AG04449 (cell line): ENCODE data around the gene RNF4.

Experiments used
- CTCF ChIA-PET: fragments of 350-600 bp; formaldehyde crosslinking; extraction: SDS; loops from one replicate; lab custom pipeline; 2021; ENCODE audit warnings: antibody characterized with exemption; lab: Yijun Ruan, JAX
- POLR2A ChIA-PET: fragments of 400-600, 350-600 bp; formaldehyde crosslinking; extraction: SDS; loops from one replicate; lab custom pipeline; 2020; ENCODE audit warnings: antibody characterized with exemption, inconsistent platforms; lab: Yijun Ruan, JAX
- DNase-seq: peaks from one replicate; pipeline ENCODE4 v3.0.0-alpha.2; 2010; ENCODE audit warnings: low read depth, low spot score
- H3K4me3 ChIP-seq: 2 replicates; pipeline ENCODE4 v1.5.1; 2011; ENCODE audit warnings: low read depth, mild to moderate bottlenecking, control low read depth, low read length
- TF ChIP-seq, protein P1 (sequence below): IDR thresholded peaks from one replicate; pipeline ENCODE4 v1.5.1; 2011; ENCODE audit warnings: mild to moderate bottlenecking, moderate library complexity, low read length, control low read depth, inconsistent platforms; ENCODE audit not compliant: insufficient read depth; ENCODE audit errors: missing control alignments

The RNF4 gene

GRCh38 chr4:2448589-2448988, 20.3 kb upstream of the RNF4 start:
- DNase-seq = no peak
- ChIA-PET POLR2A (no interaction called here), CTCF (interaction anchor here (0.7 to 1.3 kb wide), 2 partner anchors 12 to 15 kb away, joined by 3 read pairs; no protein-coding TSS in a partner anchor)
- no peak overlapping the region for H3K4me3 ChIP-seq
- TF ChIP-seq, protein P1, sequence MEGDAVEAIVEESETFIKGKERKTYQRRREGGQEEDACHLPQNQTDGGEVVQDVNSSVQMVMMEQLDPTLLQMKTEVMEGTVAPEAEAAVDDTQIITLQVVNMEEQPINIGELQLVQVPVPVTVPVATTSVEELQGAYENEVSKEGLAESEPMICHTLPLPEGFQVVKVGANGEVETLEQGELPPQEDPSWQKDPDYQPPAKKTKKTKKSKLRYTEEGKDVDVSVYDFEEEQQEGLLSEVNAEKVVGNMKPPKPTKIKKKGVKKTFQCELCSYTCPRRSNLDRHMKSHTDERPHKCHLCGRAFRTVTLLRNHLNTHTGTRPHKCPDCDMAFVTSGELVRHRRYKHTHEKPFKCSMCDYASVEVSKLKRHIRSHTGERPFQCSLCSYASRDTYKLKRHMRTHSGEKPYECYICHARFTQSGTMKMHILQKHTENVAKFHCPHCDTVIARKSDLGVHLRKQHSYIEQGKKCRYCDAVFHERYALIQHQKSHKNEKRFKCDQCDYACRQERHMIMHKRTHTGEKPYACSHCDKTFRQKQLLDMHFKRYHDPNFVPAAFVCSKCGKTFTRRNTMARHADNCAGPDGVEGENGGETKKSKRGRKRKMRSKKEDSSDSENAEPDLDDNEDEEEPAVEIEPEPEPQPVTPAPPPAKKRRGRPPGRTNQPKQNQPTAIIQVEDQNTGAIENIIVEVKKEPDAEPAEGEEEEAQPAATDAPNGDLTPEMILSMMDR = no peak

- CTCF ChIA-PET = interaction anchor here (0.7 to 1.3 kb wide), 2 partner anchors 13 to 16 kb away, joined by 3 read pairs; no protein-coding TSS in a partner anchor
- H3K4me3 ChIP-seq = no peak overlapping the region
- TF ChIP-seq, protein P1 = no peak
- DNase-seq = no peak
- POLR2A ChIA-PET = no interaction called here
Observed at GRCh38 chr4:2449051-2449450, 19.9 kb upstream of the RNF4 start.

DNA sequence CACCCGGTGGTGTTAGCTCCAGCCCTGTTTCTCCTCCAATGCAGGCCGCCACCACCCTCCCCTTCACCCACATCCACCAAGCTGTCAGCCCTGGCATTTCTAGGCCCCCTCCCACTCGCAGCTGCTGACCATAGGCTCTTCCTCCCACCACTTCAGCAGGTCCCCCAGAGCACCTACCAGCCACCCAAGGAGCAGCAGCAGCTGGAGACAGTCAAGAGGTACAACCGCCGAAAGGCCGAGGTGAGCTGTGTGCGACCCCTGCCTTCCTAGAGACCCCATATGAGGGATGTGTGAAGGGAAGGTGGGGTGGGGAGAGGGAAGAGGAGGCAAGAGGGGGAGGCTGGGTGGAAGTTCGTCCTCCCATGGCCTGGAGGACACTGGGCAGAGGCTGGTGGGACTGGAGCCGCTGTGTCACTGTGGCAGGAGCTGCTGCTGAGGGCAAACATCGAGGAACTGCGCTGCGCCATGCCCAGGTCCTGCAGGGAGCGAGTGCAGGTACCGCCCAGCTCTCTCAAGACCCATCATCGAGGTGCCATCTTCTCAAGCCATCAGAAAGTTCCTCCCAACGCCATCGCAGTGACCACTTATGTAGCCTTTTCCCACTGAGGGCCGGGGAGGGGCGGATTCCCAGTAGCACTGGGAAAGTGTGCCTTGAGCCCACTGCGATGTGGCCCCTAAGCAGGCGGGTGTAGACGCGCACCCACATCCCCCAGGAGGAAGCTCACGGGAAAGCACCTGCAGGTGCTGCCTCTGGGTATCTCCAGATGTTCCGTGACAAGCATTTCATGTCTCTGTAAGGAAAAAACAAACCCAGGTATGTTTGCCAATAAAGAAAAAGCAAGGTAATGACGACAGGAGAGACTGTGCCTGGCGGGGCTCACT, 19.2 kb upstream of the RNF4 start:
- TF ChIP-seq, protein P1 = no peak
- no peak overlapping the region for H3K4me3 ChIP-seq
- POLR2A ChIA-PET = no interaction called here
- DNase-seq = no peak
- CTCF ChIA-PET = interaction anchor here (0.7 to 1.3 kb wide), 3 partner anchors 8 to 17 kb away, joined by 3 read pairs; no protein-coding TSS in a partner anchor

GRCh38 chr4:2450394-2451035, 18.4 kb upstream of the RNF4 start:
- CTCF ChIA-PET = interaction anchor here (1.1 kb wide), 1 partner anchor 9 kb away, joined by 3 read pairs; no protein-coding TSS in a partner anchor
- DNase-seq = no peak
- TF ChIP-seq, protein P1 = no peak
- H3K4me3 ChIP-seq = no peak overlapping the region
- POLR2A ChIA-PET = no interaction called here

GRCh38 chr4:2451036-2451520, 17.8 kb upstream of the RNF4 start:
- H3K4me3 ChIP-seq = no peak overlapping the region
- no peak for DNase-seq
- TF ChIP-seq, protein P1 = no peak
- POLR2A ChIA-PET = no interaction called here
- CTCF ChIA-PET = no interaction called here
